Measurements from ENCODE around the gene JADE1. TPM values are rescaled to one million over a fixed set of nuclear protein-coding genes. Genes with fewer than 3 reads are reported as not detected.

JADE1 gene
- total RNA-seq, 1 experiment from 2014 or later: 192 TPM

GRCh38 chr4:128837198-128837597 lies 27.7 kb downstream of the JADE1 start:
- H2BK120ac ChIP-seq (ENCODE audit: low read depth, low read length, poor library complexity, severe bottlenecking): no peak overlapping the region
- peaks cover 90% of the 10 kb centered on the region for H3K79me2 ChIP-seq (ENCODE audit: insufficient read depth, low read length)
- H3K4me2 ChIP-seq (ENCODE audit: insufficient read depth, insufficient read length, low read length): no peak overlapping the region
- peak overlapping the region in 1 of 3 experiments; percentile 39; a peak in 2 of 7 replicates for H3K27ac Mint-ChIP-seq
- peak overlapping the region; percentile 22 for H3K27ac ChIP-seq (ENCODE audit: insufficient read length, low read depth, low read length)
- no peak overlapping the region for H3K4me3 Mint-ChIP-seq
- no peak overlapping the region for H3K23ac ChIP-seq (ENCODE audit: insufficient read length, low read depth, low read length)
- no peaks in the 10 kb centered on the region for H3K79me1 ChIP-seq (ENCODE audit: insufficient read depth, low read depth, low read length, poor library complexity, severe bottlenecking)
- H4K20me1 ChIP-seq (ENCODE audit: control insufficient read depth, insufficient read depth, insufficient read length): no peaks in the 10 kb centered on the region
- no peak overlapping the region for H4K5ac ChIP-seq (ENCODE audit: insufficient read length, low read depth, low read length)
- H3K4me1 ChIP-seq (ENCODE audit: insufficient read depth, low read length): peaks cover 14% of the 10 kb centered on the region
- peaks cover 42 to 86% (median 84%) of the 10 kb centered on the region in 3 experiments for H3K36me3 Mint-ChIP-seq (ENCODE audit: insufficient read depth in 1 of 3, low read depth in 3 of 3)
- TF ChIP-seq CTCF (conservative IDR thresholded peaks at IDR 0.05): no peak
- H3K4ac ChIP-seq (ENCODE audit: low read depth, low read length): no peak overlapping the region
- WGBS (ENCODE audit: extremely low coverage, insufficient read length, low lambda C conversion rate): no CpG with 5 or more reads among the region's 2 CpGs
- H2BK20ac ChIP-seq (ENCODE audit: low read depth, low read length, poor library complexity, severe bottlenecking): no peak overlapping the region
- H3T11ph ChIP-seq (ENCODE audit: low read length): no peak overlapping the region
- H2BK15ac ChIP-seq (ENCODE audit: low read depth, low read length): no peak overlapping the region
- no peaks in the 10 kb centered on the region for H3K9me3 ChIP-seq (ENCODE audit: control insufficient read depth, low read depth, low read length)
- no peaks in the 10 kb centered on the region for H3K27me3 ChIP-seq (ENCODE audit: insufficient read depth, low read length)
- no peak overlapping the region for H3K18ac ChIP-seq (ENCODE audit: insufficient read length, low read depth, low read length)
- no peak overlapping the region for H4K91ac ChIP-seq (ENCODE audit: insufficient read length, low read depth, low read length)
- H2BK12ac ChIP-seq (ENCODE audit: insufficient read length, low read depth, low read length): no peak overlapping the region
- H3K14ac ChIP-seq (ENCODE audit: insufficient read depth, low read length): no peak overlapping the region
- peaks cover 70 to 77% of the 10 kb centered on the region in 2 experiments for H3K4me1 Mint-ChIP-seq
- DNase-seq: no peak
- H3K9me3 Mint-ChIP-seq: no peaks in the 10 kb centered on the region
- H4K8ac ChIP-seq (replicated peaks; ENCODE audit: insufficient read length, low read depth, low read length): no peak overlapping the region
- H3K56ac ChIP-seq (ENCODE audit: insufficient read length, low read depth, low read length): no peak overlapping the region
- H3K9ac ChIP-seq (ENCODE audit: extremely low read depth, insufficient read length, low read length): no peak overlapping the region
- H2AFZ ChIP-seq (ENCODE audit: low read length): no peak overlapping the region
- H3K23me2 ChIP-seq (ENCODE audit: insufficient read length, low read depth, low read length, poor library complexity, severe bottlenecking): no peaks in the 10 kb centered on the region
- no peaks in the 10 kb centered on the region; the same call in 1 of the 2 replicates for H3K27me3 Mint-ChIP-seq (ENCODE audit: low read depth)
- H2AK5ac ChIP-seq (ENCODE audit: insufficient read length, low read length): no peak overlapping the region
- H2BK5ac ChIP-seq (ENCODE audit: insufficient read length, low read length): no peak overlapping the region

Measured in H9 (cell line).